Vagina (tissue), 2 donors: ENCODE measurements around the gene XPA.

Source experiments
- POLR2A ChIP-seq, 2 donors: fragments of 450-650 bp; IDR thresholded peaks; one replicate each; pipeline ENCODE4 v1.6.1; 2017; ENCODE audit warnings: antibody characterized with exemption in 2 of 2, mild to moderate bottlenecking in 2 of 2, moderate library complexity in 2 of 2
- TF ChIP-seq, protein P1 (sequence below), 3 experiments: fragments of 450-650 bp in 2 of 3; fragments of 200-600 bp in 1 of 3; sonication (generic) in 1 of 3; IDR thresholded peaks; one replicate each; pipeline ENCODE4 v1.5.1; 2017 to 2019; ENCODE audit warnings: antibody characterized with exemption in 3 of 3, mild to moderate bottlenecking in 2 of 3, moderate library complexity in 2 of 3

DNA sequence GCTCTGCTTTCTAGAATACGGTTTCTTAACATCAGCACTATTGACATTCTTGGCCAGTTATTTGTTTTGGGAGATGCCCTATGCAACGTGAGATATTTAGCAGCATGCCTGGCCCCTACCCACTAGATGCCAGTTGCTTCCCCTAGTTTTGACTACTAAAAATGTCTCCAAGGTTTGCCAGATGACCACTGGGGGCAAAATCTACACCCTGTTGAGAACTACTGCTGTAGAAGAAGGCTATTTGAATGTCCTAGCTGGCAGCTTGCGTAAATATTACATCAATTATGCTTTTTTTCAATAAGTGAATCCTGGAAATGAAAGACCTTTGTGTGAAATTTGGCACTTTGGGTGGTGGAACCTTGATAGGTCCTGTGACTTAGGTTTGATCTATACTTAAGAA lies 58.5 kb downstream of the XPA start:
- TF ChIP-seq, protein P1, sequence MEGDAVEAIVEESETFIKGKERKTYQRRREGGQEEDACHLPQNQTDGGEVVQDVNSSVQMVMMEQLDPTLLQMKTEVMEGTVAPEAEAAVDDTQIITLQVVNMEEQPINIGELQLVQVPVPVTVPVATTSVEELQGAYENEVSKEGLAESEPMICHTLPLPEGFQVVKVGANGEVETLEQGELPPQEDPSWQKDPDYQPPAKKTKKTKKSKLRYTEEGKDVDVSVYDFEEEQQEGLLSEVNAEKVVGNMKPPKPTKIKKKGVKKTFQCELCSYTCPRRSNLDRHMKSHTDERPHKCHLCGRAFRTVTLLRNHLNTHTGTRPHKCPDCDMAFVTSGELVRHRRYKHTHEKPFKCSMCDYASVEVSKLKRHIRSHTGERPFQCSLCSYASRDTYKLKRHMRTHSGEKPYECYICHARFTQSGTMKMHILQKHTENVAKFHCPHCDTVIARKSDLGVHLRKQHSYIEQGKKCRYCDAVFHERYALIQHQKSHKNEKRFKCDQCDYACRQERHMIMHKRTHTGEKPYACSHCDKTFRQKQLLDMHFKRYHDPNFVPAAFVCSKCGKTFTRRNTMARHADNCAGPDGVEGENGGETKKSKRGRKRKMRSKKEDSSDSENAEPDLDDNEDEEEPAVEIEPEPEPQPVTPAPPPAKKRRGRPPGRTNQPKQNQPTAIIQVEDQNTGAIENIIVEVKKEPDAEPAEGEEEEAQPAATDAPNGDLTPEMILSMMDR (IDR thresholded peaks at IDR 0.05): no peak
- TF ChIP-seq POLR2A (IDR thresholded peaks at IDR 0.05): no peak
